CD4-positive, alpha-beta T cell treated with Interleukin-17A for 1 hour (primary cell): ENCODE data around the gene PPP4R2.
A peak's percentile ranks its signal among the peaks of the same experiment; 100 is the strongest.

Source experiments
- DNase-seq: peaks from one replicate; pipeline ENCODE4 v3.0.0-alpha.2; 2020

The PPP4R2 gene

GRCh38 chr3:73071952-73072351 is 75.3 kb downstream of the PPP4R2 start:
- no peak for DNase-seq

GRCh38 chr3:73072634-73073033 is 76.0 kb downstream of the PPP4R2 start:
- no peak for DNase-seq

GRCh38 chr3:73073091-73073707 is 76.6 kb downstream of the PPP4R2 start:
- no peak for DNase-seq

- DNase-seq, result no peak
Measured at GRCh38 chr3:73074781-73075180, 78.2 kb downstream of the PPP4R2 start.

- DNase-seq, result no peak
Measured at GRCh38 chr3:73080216-73080966, 83.8 kb downstream of the PPP4R2 start.

- DNase-seq, result no peak
Measured at GRCh38 chr3:73081140-73081539, 84.5 kb downstream of the PPP4R2 start.

GRCh38 chr3:73084170-73084569 is 87.6 kb downstream of the PPP4R2 start:
- no peak for DNase-seq

GRCh38 chr3:73086071-73086494 is 89.5 kb downstream of the PPP4R2 start:
- DNase-seq, result peak; percentile 52

GRCh38 chr3:73094129-73094528 is 97.5 kb downstream of the PPP4R2 start:
- DNase-seq, result no peak

- DNase-seq, result no peak
Measured at GRCh38 chr3:73094951-73095350, 98.3 kb downstream of the PPP4R2 start.

GRCh38 chr3:73096169-73096568 is 99.6 kb downstream of the PPP4R2 start:
- DNase-seq, result no peak

GRCh38 chr3:73098026-73098425 is 101.4 kb downstream of the PPP4R2 start:
- DNase-seq, result no peak

- DNase-seq, result no peak
Measured at GRCh38 chr3:73098873-73099272, 102.3 kb downstream of the PPP4R2 start.

GRCh38 chr3:73100741-73101559 is 104.3 kb downstream of the PPP4R2 start:
- peak; percentile 74 for DNase-seq

- no peak for DNase-seq
Measured at GRCh38 chr3:73101881-73102280, 105.3 kb downstream of the PPP4R2 start.

GRCh38 chr3:73107215-73107614 is 110.6 kb downstream of the PPP4R2 start:
- DNase-seq, result no peak

GRCh38 chr3:73107676-73108187 is 111.1 kb downstream of the PPP4R2 start:
- DNase-seq, result no peak

GRCh38 chr3:73108750-73109149 is 112.1 kb downstream of the PPP4R2 start:
- DNase-seq, result no peak

- no peak for DNase-seq
Measured at GRCh38 chr3:73110530-73110929, 113.9 kb downstream of the PPP4R2 start.

- no peak for DNase-seq
Measured at GRCh38 chr3:73114711-73115110, 118.1 kb downstream of the PPP4R2 start.

- DNase-seq, result no peak
Measured at GRCh38 chr3:73115806-73116205, 119.2 kb downstream of the PPP4R2 start.
